GM21390 (cell line): ENCODE data around the gene CGB2.
"Not testable (repeated sequence)": the region's sequence is repeated elsewhere in the genome, so short reads cannot be mapped to it uniquely, and the experiment has no call there.

Experiments used
- ATAC-seq: cut with Tn5 transposase; IDR thresholded peaks from one replicate; pipeline ENCODE4 v1.9.1; 2021; ENCODE audit not compliant: unreplicated experiment

The CGB2 gene

DNA sequence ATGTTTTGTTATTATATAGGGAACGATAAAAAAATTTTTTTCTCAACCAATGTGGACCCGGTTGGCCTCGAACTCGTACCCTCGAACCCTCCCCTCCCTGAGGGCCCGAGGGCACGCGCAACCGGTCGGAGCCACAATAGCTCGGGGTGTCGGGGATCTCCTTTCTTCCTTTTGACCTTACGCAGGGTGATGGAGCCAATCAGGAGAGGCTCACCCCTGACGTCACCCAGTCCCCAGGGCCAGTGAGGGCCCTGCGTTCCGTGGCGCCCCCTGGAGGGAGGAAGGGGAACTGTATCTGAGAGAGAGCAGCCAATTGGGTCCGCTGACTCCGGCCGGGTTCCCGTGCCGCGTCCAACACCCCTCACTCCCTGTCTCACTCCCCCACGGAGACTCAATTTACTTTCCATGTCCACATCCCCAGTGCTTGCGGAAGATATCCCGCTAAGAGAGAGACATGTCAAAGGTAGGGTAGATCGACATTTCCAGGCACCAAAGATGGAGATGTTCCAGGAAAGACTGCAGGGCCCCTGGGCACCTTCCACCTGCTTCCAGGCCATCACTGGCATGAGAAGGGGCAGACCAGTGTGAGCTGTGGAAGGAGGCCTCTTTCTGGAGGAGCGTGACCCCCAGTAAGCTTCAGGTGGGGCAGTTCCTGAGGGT, at the start of gene CGB2:
Gene CGB2, plus strand, starts transcription at position 249 of the 660 bp plus-strand sequence. Its CDS starts 206 bp downstream, at position 455.
- not testable (repeated sequence) for ATAC-seq

DNA sequence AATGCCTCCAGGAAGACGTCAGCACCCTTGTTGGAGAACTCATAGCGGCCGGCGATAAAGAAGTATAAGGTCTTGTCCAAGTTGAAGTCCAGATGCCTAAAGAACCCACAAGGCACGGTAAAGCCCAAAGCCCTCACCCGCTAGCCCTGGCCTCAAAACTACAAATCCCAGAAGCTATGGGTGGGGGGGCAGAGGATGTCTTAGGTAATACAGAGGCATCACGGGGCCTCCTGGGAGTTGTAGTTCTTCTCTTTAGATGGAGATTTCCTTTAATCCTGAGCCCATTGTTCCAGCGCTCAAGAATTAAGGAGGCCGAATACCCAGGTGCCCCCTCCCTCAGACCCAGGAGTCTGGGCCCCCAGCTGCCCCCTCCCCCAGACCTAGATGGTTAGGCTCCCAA, 49.4 kb upstream of the CGB2 start:
- ATAC-seq: no peak

DNA sequence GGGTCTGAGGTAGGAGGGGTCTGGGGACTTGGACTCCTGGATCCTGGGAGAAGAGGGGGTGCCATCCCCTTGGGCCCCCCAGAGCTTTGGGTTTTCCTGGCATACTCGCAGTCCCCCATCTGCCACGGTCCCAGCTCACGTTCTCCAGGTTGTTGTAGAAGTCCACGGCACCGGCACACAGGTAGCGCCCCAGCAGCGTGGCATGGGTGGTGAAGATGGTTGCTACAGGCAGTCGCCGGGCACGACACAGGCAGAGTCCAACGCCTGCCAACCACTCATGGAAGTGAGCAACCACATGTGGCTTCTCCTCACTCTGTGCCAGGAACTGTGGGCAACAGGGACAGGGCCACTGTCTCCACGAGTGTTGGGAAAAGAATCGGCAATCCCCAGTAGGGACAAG, 46.0 kb upstream of the CGB2 start:
- no peak for ATAC-seq

DNA sequence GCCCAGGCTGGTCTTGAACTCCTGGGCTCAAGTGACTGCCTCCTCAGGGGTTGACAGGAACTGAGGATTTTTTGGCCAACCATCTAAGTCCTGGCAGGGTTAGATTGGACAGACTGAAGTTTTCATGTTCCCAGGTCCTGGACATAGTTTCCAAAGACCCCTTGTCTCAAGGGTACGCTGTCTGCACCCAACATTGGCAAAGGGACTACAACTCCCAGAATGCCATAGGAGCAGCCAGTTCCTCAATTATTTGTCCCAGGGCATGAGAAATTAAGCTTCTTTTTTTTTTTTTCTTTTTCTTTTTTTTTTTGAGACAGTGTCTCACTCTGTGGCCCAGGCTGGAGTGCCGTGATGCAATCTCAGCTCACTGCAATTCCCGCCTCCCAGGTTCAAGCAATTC, 45.5 kb upstream of the CGB2 start:
- no peak for ATAC-seq

DNA sequence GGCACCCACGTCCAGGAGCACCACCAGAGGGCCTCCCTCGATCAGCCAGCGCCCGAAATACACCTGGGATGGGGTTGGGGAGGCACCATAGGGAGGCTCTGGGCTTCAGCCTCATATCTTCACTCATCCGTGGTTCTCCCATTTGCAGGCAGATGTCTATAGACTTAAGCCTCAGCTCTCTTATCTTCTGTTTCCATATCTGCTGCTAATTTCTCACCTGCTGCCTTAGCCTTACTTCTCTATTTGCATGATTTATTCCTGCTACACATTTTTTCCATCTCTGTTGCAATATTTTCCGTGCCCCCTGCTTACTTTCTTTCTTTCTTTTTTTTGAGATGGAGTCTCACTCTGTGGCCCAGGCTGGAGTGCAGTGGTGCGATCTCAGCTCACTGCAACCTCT, 44.4 kb upstream of the CGB2 start:
- no peak for ATAC-seq

DNA sequence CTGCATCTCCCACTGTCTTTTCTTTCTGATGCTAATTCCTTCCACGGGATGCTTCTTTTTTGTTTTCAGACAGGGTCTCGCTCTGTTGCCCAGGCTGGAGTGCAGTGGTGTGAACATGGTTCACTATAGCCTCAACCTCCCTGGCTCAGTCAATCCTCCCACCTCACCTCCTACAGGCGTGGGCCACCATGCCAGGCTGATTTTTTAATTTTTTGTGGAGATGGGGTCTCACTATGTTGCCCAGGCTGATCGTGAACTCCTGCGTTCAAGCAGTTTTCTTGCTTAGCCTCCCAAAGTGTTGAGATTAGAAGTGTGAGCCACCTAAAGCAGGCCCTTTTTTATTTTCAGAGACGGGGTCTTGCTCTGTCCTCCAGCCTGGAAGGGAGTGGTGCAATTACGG, 43.4 kb upstream of the CGB2 start:
- ATAC-seq: no peak

DNA sequence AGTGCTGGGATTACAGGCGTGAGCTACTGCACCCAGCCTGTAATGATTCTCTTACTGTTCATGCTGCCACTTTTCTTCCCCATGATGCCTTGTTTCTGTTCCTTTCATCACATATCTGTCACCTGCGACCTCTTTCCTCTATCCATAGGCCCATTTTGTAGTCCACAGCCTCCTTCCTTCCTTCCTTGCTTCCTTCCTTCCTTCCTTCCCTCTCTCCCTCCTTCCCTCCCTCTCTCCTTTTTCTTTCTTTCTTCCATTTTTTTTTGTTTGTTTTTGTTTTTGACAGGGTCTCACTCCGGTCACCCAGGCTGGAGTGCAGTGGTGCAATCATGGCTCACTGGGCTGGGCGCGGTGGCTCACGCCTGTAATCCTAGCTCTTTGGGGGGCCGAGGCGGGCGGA, 42.8 kb upstream of the CGB2 start:
- ATAC-seq: no peak

DNA sequence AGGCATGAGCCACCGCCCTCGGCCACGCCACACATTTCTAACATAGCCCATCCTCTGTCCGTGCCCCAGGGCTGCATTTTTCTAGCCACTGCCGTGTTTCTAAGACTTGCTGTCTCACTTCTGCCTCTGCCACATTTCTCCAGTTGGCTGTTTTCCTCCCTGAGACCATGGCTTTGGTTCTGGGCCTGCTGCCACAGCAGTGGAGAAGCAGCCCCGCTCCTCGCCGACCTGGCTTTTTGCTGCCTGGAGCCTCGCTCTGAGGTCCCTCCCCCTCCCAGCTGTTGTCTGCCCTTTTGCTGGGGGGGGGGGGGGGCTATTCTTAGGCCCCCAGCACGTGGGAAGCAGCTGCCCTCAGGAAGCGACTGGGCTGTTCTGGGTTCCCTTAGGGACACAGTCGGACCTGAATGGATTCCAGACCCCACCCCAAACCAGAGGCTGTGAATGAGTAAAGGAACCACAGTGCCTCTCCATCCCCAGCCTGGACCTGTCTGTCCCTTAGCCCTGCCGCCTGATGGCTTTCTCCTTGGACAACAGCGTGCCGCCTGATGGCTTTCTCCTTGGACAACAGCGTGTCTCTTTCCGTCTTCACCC, 41.9 kb upstream of the CGB2 start:
- no peak for ATAC-seq

DNA sequence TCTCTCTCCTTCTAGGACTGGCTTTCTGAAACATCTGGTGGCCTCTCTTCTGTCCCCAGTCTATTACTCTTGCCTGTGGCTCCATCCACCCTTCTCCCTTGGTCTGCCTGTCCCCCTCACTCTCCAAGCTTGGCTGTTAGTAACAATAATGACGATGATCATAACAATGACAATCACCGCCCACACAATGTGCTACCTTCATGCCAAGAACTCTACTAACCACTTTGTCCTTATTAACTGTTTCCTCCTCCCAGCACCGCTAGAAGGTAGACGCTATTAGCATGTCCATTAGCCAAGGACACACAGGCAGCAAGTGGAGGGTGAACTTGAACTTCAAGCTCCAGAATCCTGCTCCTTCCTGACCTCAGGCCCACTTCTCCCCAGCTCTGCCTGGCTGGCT, 41.3 kb upstream of the CGB2 start:
- ATAC-seq: no peak

DNA sequence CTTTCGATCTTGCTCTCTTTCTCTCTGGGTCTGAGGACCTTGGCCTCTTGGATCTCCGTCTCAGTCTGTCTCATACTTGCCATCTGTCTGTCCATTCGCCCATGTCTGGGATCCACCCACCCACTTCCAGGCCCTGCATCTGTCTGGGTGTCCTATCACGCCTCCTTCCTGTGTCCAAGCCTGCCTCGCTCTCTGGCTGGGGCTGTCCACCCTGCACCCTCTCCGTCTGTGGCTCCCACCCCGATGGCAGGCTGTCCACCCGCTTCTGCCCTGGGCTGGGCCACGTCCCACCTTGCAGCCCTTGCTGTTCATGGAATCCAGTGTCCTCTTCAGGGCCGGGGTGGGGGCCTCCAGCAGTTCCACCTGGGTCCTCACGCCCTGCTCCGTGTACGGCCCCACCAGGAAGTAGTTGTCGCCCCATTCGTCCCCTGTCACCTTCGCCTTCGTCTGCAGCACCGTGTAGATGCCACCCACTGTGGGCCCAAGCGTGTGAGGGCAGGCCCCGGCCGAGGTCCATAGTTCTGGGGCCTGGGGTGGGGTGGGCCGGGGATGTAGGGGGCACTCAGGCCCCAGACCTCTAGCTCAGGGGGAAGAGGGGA, 40.6 kb upstream of the CGB2 start:
- ATAC-seq: no peak

DNA sequence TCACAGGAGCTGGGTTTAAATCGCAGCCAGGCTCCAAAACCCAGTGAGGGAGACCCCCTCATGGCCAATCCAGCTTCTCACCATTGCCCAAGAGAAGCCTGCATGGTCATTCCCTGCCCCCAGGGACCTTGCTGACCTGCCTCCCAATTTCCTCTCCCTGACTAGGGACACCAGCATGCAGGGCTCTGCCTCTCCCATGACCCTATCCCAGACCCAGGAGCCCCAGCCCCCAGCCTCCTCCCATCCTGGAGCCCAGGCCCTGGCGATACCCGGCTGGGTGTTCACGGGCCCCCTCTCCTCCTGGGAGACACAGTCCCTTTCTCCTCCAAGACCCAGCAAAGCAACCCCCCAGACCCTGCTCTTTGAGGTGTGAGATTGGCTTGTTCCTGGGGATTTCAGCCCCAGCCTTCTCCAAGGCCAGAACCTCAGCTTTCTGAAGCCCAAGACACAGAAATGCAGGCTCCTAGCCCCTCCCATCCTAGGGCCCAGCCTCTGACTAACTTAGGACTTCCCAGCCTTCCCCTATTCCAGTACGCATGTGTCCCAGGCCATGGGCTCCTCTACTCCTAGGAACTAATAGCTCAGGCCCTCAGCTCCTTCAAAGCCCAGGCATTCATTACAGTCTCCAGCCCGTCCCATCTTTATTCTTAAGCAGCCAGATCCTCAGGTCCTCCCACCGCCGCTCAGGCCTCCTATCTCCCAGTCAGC, 39.7 kb upstream of the CGB2 start:
- no peak for ATAC-seq

DNA sequence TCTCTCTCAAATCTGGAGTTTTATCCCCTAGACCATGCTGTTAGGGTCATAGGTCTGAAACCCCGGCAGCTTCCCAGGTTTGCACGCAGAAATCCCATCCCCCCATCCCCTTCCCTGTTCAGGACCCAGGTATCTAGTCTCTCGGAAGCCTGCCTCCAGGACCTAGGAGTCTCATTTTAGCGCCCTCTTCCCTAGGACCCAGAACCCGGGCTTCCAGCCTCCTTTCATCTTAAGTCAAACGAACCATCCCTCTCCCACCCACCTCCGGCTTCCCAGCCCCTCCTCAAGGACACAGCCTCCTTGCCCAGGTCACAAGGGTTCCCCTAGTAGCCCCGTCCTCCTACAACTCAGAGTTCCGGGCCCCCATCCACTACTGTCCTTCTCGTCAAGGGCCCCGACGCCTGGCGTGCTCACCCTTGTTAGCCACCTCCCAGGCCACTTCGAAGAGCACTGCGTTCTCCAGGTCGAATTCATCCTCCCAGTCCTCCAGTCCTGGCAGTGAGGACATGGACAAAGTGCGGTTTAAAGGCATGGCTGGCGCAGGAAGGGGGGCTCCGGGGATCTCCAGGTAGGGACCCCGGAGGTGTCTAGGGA, 39.0 kb upstream of the CGB2 start:
- no peak for ATAC-seq

DNA sequence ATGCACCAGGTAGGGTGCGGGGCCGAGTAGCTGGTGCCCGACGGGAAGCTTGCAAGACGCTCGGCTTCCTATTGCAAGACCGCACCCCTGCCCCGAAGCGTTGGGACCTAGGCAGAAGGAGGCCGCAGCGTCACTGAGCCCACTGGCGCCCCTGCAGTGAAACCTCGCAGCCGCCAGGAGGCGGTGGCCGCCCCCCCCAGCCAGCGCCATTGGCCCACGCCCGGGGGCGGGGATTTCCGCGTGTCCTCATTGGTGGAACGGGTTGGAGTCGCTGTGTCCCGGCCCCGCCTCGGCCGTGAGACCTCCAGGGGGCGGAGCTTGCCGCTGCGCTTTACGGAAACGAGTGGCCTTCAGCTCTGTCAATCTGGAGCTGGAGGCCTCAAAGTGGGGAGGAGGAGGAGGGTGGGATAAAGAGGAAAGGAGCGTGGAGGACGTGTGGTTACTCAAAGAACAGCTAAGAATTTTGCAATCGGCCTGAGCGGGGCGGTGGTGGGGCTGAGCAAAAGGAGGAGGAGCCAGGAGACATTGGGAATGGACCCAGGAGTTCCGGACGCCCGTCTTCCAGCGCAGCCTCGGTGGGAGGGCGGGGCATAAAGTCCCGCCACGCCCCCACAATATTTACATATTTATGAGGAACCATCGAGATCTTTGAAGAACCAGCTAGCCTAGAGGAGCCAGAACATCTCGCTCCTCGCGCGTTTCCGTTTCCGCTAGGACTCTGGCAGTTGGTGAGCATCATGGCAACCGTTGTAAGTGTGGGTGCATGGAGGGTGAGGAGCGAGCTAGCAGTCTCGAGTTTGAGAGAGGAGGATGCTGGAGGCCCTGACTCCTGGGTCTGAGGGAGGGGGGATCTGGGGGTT, 38.3 kb upstream of the CGB2 start, which contains the start of the genes GYS1 and RUVBL2:
Gene GYS1, minus strand, starts transcription at position 135 of the 860 bp plus-strand sequence. CDS start 197 bp downstream, outside the sequence.
Gene RUVBL2, plus strand, starts transcription at position 713 of the 860 bp plus-strand sequence. Its CDS starts 25 bp downstream, at position 738.
- ATAC-seq: peak; percentile 81

DNA sequence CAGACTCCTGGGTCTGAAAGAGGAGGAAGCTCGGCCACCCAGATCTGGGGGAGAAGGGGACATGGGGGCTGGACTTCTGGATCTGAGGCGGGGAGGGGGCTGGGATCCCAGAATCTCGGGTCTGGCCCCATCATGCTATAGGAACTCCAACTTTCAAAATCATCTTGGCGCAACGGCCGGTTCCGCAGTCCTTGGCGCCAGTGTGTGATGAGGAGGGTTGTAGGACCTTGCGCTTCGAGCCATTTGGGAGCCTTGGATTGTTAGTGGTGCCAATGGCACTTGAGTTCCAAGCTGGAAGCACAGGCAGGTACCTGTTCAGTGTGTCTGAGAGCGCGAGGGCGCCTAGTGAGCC, 37.7 kb upstream of the CGB2 start:
- ATAC-seq: no peak

DNA sequence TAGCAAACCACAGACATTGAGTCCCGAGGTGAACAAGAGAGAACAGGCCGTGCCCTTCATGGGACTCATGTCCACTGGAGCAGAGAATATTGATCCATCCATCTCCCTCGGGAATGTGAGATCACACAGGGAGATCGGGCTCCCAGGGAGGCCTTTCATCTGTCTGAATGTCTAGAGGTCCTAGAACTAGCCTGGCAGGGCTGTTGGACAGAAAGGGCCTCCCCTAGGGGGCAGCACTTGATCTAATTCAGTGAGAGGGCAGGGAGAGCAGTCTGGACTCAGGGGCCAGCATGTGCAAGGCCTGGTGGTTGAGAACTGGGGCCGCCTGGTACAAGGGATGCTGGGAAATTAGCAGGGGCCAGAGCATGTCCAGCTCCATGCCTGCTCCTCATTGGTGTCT, 33.7 kb upstream of the CGB2 start:
- no peak for ATAC-seq

DNA sequence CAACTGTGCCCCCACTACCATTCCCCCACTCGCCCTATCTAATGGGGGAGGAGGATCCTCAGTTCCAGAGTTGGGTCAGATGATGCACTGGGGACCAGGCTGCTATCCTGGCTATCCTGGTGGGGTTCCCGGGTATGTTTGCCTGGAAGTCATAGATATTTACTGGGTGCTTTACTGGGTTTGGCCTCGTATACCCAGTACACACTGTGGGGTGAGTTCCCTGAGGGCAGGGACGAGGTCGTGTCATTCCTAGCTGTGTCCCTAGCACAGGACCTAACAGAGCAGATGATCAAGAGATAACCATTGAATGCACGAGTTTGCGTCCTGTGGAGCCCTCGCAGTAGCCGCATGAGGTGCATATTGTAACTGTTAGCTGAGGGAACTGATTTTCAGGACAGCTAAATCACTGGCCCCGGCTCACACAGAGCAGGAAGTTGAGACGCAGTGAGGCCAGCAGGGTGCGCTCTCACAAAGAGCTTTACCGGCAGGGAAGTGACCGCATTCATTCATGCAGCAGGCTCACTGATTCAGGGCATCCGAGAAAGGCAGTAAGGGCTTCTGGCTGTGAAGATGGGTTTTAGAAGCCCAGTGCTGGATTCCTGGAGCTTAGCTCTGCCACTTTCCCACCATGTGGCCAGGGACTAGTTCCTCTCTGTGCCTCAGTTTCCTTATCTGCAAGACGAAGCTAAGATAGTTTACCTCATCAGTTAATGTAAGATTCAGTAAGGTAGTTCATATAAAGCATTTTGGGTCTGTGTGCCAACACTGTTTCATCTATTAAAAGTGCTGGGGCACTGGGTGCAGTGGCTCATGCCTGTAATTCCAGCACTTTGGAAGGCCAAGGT, 32.0 kb upstream of the CGB2 start:
- ATAC-seq: no peak

DNA sequence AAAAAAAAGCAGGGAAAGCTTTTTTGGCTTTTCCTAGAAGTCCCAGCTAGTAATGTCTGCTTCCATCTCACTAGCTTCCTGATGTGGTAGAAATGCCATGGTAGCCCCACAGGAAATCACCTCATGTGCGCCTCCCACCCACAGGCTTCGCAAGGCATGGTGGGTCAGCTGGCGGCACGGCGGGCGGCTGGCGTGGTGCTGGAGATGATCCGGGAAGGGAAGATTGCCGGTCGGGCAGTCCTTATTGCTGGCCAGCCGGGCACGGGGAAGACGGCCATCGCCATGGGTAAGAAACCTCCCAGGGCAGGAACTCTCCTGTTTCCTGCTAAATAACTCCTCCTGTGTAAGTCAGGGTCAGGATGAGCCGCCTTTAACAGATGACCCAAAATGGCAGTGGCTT, 27.6 kb upstream of the CGB2 start:
- no peak for ATAC-seq

DNA sequence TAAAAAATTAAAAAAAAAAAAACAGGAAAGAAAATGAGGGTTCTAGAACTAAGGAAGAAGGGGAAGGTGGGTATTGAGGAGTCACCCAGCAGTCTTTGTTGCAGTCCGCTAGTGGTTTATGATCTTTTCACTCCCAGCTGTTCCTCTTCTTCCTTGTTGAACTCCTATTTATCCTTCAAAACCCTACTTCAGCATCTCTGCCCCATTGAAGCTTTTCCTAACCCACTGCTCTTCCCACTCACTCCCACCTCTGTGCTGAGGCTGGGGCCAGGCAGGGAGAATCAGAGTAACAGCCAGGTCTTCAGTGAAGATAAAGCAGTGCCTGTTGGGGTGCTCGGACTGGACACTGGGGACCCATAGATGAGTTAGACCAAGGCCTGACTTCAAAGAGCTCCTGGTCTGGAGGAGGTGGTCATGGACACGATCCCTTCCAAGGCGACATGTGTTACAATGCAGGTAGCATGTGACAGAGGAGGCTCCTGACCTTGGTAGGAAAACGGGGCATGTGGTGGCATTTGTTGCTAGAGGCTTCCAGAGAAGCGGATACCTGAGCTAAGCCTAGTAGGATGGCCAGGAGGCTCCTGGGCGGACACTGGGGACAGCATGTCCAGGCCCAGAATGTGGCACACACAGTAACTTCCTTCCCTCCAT, 26.6 kb upstream of the CGB2 start:
- ATAC-seq: no peak

DNA sequence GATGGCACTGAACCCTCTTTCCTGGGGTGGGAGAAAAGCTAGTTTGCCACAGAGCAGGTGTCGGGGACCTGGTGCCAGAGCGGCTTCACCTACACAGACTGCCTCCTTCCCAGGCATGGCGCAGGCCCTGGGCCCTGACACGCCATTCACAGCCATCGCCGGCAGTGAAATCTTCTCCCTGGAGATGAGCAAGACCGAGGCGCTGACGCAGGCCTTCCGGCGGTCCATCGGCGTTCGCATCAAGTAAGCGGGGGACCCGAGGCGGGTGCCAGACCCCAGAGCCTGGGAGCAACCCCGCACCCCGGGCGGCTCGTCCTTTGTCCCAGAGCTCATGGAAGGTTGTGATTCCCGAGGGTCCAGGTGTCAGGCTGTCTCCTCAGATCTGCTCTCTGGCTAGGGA, 24.8 kb upstream of the CGB2 start:
- ATAC-seq: no peak
